ENCODE measurements around the gene CEP128. TPM values are rescaled to one million over a fixed set of nuclear protein-coding genes. Genes with fewer than 3 reads are reported as not detected.
"Not testable (repeated sequence)": the region's sequence is repeated elsewhere in the genome, so short reads cannot be mapped to it uniquely, and the experiment has no call there.

CEP128 gene
- total RNA-seq, 1 experiment from 2014 or later: 12.0 TPM

- no peak for TF ChIP-seq E2F1 (CRISPR knock-in tag; IDR thresholded peaks at IDR 0.05)
- TF ChIP-seq, protein P1, sequence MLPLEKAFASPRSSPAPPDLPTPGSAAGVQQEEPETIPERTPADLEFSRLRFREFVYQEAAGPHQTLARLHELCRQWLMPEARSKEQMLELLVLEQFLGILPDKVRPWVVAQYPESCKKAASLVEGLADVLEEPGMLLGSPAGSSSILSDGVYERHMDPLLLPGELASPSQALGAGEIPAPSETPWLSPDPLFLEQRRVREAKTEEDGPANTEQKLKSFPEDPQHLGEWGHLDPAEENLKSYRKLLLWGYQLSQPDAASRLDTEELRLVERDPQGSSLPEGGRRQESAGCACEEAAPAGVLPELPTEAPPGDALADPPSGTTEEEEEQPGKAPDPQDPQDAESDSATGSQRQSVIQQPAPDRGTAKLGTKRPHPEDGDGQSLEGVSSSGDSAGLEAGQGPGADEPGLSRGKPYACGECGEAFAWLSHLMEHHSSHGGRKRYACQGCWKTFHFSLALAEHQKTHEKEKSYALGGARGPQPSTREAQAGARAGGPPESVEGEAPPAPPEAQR (CRISPR knock-in tag; IDR thresholded peaks at IDR 0.05): no peak
- TF ChIP-seq SP1 (CRISPR knock-in tag; conservative IDR thresholded peaks at IDR 0.05): no peak
- no peak for TF ChIP-seq ZNF425 (CRISPR knock-in tag; conservative IDR thresholded peaks at IDR 0.05)
- no peak for TF ChIP-seq NFE2L1 (CRISPR knock-in tag; IDR thresholded peaks at IDR 0.05)
These were observed 21.9 kb downstream of the CEP128 start (continued) for GRCh38 chr14:80919622-80920021.

DNA sequence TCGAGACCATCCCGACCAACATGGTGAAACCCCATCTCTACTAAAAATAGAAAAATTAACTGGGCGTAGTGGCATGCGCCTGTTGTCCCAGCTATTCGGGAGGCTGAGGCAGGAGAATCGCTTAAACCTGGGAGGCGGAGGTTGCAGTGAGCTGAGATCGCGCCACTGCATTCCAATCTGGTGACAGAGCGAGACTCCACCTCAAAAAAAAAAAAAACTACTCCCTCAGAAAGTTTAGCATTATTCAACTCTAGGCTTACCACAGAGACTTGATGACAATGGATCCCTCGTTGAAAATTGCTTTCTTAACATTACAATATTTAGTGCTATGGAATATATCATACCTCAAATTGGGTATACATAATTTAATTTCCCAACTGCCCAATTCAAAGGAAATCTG is 29.5 kb downstream of the CEP128 start:
- ChIA-PET CTCF (interaction anchor here (1.9 kb wide), 1 partner anchor 15 kb away, joined by 7 read pairs; no protein-coding TSS in a partner anchor), POLR2A (interaction anchor here (0.6 kb wide), 1 partner anchor 607 kb away, joined by 3 read pairs; no protein-coding TSS in a partner anchor)
- not testable (repeated sequence) for H3K27me3 Mint-ChIP-seq (ENCODE audit: low read depth)

DNA sequence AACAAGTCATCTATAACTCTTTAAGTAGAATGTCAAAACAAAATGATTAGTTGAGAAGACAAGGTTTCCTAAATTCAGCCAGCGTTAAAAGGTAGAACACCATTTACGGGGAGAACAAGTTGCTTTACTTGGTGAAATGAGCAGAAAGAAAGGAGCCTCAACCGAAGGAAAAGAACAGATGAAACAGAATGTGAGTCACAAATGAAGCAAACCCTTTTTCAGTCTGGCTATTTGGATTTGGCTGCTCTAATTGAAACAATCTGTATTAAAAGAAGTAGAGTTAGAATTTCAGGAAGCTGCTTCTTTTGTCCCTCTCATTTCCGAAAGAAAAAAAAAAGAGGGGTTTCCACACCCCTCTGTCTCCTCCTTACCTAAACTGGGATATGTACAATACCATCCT is 34.6 kb downstream of the CEP128 start:
- Mint-ChIP-seq H3K4me1 (peaks cover 12% of the 10 kb centered on the region; the same call in 1 of the 2 replicates), H3K27me3 (ENCODE audit: low read depth) (no peaks in the 10 kb centered on the region), H3K9me3 (no peaks in the 10 kb centered on the region), H3K27ac (no peak overlapping the region), H3K36me3 (no peaks in the 10 kb centered on the region), H3K4me3 (no peak overlapping the region)
- ATAC-seq: no peak
- no peak for DNase-seq (ENCODE audit: low spot score)
- CTCF ChIA-PET: interaction anchor here (0.7 kb wide), 1 partner anchor 163 kb away, joined by 3 read pairs; no protein-coding TSS in a partner anchor
- POLR2A ChIA-PET: no interaction called here
- TF ChIP-seq ZNF425 (CRISPR knock-in tag; conservative IDR thresholded peaks at IDR 0.05) (no peak), ZMAT4 (CRISPR knock-in tag; IDR thresholded peaks at IDR 0.05) (no peak), NR1H2 (CRISPR knock-in tag; IDR thresholded peaks at IDR 0.05) (no peak), ZNF423 (CRISPR knock-in tag; IDR thresholded peaks at IDR 0.05) (no peak), CTCF (IDR thresholded peaks at IDR 0.05) (no peak), PRRX2 (CRISPR knock-in tag; IDR thresholded peaks at IDR 0.05) (no peak), ZNF512 (CRISPR knock-in tag; IDR thresholded peaks at IDR 0.05; ENCODE audit: borderline replicate concordance) (no peak), ZNF219 (CRISPR knock-in tag; IDR thresholded peaks at IDR 0.05; ENCODE audit: borderline replicate concordance) (no peak), ZNF396 (CRISPR knock-in tag; IDR thresholded peaks at IDR 0.05; ENCODE audit: borderline replicate concordance) (no peak), CBFB (CRISPR knock-in tag; IDR thresholded peaks at IDR 0.05; ENCODE audit: low read depth) (no peak), NFATC4 (CRISPR knock-in tag; IDR thresholded peaks at IDR 0.05) (no peak), NR3C1 (CRISPR knock-in tag; conservative IDR thresholded peaks at IDR 0.05; ENCODE audit: low read depth) (no peak), NR2C2 (CRISPR knock-in tag; IDR thresholded peaks at IDR 0.05) (no peak), ZNF138 (CRISPR knock-in tag; conservative IDR thresholded peaks at IDR 0.05) (no peak), SP1 (CRISPR knock-in tag; conservative IDR thresholded peaks at IDR 0.05) (no peak)
- TF ChIP-seq, protein P2, sequence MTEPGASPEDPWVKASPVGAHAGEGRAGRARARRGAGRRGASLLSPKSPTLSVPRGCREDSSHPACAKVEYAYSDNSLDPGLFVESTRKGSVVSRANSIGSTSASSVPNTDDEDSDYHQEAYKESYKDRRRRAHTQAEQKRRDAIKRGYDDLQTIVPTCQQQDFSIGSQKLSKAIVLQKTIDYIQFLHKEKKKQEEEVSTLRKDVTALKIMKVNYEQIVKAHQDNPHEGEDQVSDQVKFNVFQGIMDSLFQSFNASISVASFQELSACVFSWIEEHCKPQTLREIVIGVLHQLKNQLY (CRISPR knock-in tag; IDR thresholded peaks at IDR 0.05): no peak
- TF ChIP-seq, protein P1 (CRISPR knock-in tag; IDR thresholded peaks at IDR 0.05): no peak

More for the DNA sequence above, 29.5 kb downstream of the CEP128 start:
- H3K4me1 Mint-ChIP-seq; ATAC-seq; H3K9me3 Mint-ChIP-seq; DNase-seq (ENCODE audit: low spot score); H3K4me3 Mint-ChIP-seq; H3K27ac Mint-ChIP-seq; H3K36me3 Mint-ChIP-seq: not testable (repeated sequence)

Data from WTC11 (cell line).